Measurements from ENCODE around the gene PPP1R15B.
A peak's percentile ranks its signal among the peaks of the same experiment; 100 is the strongest.

PPP1R15B gene

GRCh38 chr1:204396015-204396583 is 15.5 kb downstream of the PPP1R15B start:
- DNase-seq = no peak

- no peak for DNase-seq
These were observed 20.0 kb downstream of the PPP1R15B start for GRCh38 chr1:204391629-204392028.

- DNase-seq = no peak
These were observed 20.7 kb downstream of the PPP1R15B start for GRCh38 chr1:204390751-204391466.

GRCh38 chr1:204385727-204386126 is 25.9 kb downstream of the PPP1R15B start:
- DNase-seq = no peak

- DNase-seq = no peak
These were observed 26.8 kb downstream of the PPP1R15B start for GRCh38 chr1:204384636-204385352.

- no peak for DNase-seq
These were observed 28.3 kb downstream of the PPP1R15B start for GRCh38 chr1:204383163-204383904.

- no peak for DNase-seq
These were observed 28.9 kb downstream of the PPP1R15B start for GRCh38 chr1:204382714-204383083.

- no peak for DNase-seq
These were observed 31.3 kb downstream of the PPP1R15B start for GRCh38 chr1:204380293-204380831.

- peak; percentile 62 for DNase-seq
These were observed 33.6 kb downstream of the PPP1R15B start for GRCh38 chr1:204377800-204378668.

GRCh38 chr1:204376919-204377799 is 34.5 kb downstream of the PPP1R15B start:
- no peak for DNase-seq

- no peak for DNase-seq
These were observed 35.2 kb downstream of the PPP1R15B start for GRCh38 chr1:204376465-204376864.

- DNase-seq = no peak
These were observed 37.7 kb downstream of the PPP1R15B start for GRCh38 chr1:204373911-204374310.

- DNase-seq = no peak
These were observed 41.4 kb downstream of the PPP1R15B start for GRCh38 chr1:204370176-204370575.

- DNase-seq = no peak
These were observed 42.5 kb downstream of the PPP1R15B start for GRCh38 chr1:204368996-204369726.

GRCh38 chr1:204367956-204368355 is 43.7 kb downstream of the PPP1R15B start:
- DNase-seq = no peak

GRCh38 chr1:204367193-204367858 is 44.3 kb downstream of the PPP1R15B start:
- DNase-seq = no peak

GRCh38 chr1:204366759-204367158 is 44.9 kb downstream of the PPP1R15B start:
- DNase-seq = peak; percentile 36

GRCh38 chr1:204363335-204364114 is 48.1 kb downstream of the PPP1R15B start:
- DNase-seq = peak; percentile 80

- DNase-seq = no peak
These were observed 48.7 kb downstream of the PPP1R15B start for GRCh38 chr1:204362984-204363334.

All from stimulated activated CD4-positive, alpha-beta T cell treated with anti-CD3 and anti-CD28 coated beads, Interleukin-15, amount 100 ng/mL, for 24 hours (primary cell).